ENCODE results near the gene MPHOSPH9.

GRCh38 chr12:123171967-123172366 is 61.0 kb downstream of the MPHOSPH9 start:
- TF ChIP-seq CTCF (IDR thresholded peaks at IDR 0.05; ENCODE audit: low read depth, low read length, missing input control) (no peak), TAF1 (conservative IDR thresholded peaks at IDR 0.05) (no peak), FOXA1 (IDR thresholded peaks at IDR 0.05) (no peak), JUND (IDR thresholded peaks at IDR 0.05) (no peak), EGR1 (IDR thresholded peaks at IDR 0.05; ENCODE audit: low read depth in 2 of 2) (no peak), GABPA (IDR thresholded peaks at IDR 0.05 in 1 of 2, conservative IDR thresholded peaks at IDR 0.05 in 1 of 2) (no peak), YY1 (IDR thresholded peaks at IDR 0.05) (no peak), RAD21 (IDR thresholded peaks at IDR 0.05) (no peak), RXRA (IDR thresholded peaks at IDR 0.05) (no peak)
- TF ChIP-seq, protein P1, sequence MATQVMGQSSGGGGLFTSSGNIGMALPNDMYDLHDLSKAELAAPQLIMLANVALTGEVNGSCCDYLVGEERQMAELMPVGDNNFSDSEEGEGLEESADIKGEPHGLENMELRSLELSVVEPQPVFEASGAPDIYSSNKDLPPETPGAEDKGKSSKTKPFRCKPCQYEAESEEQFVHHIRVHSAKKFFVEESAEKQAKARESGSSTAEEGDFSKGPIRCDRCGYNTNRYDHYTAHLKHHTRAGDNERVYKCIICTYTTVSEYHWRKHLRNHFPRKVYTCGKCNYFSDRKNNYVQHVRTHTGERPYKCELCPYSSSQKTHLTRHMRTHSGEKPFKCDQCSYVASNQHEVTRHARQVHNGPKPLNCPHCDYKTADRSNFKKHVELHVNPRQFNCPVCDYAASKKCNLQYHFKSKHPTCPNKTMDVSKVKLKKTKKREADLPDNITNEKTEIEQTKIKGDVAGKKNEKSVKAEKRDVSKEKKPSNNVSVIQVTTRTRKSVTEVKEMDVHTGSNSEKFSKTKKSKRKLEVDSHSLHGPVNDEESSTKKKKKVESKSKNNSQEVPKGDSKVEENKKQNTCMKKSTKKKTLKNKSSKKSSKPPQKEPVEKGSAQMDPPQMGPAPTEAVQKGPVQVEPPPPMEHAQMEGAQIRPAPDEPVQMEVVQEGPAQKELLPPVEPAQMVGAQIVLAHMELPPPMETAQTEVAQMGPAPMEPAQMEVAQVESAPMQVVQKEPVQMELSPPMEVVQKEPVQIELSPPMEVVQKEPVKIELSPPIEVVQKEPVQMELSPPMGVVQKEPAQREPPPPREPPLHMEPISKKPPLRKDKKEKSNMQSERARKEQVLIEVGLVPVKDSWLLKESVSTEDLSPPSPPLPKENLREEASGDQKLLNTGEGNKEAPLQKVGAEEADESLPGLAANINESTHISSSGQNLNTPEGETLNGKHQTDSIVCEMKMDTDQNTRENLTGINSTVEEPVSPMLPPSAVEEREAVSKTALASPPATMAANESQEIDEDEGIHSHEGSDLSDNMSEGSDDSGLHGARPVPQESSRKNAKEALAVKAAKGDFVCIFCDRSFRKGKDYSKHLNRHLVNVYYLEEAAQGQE (IDR thresholded peaks at IDR 0.05) = no peak
- TF ChIP-seq, protein P2, sequence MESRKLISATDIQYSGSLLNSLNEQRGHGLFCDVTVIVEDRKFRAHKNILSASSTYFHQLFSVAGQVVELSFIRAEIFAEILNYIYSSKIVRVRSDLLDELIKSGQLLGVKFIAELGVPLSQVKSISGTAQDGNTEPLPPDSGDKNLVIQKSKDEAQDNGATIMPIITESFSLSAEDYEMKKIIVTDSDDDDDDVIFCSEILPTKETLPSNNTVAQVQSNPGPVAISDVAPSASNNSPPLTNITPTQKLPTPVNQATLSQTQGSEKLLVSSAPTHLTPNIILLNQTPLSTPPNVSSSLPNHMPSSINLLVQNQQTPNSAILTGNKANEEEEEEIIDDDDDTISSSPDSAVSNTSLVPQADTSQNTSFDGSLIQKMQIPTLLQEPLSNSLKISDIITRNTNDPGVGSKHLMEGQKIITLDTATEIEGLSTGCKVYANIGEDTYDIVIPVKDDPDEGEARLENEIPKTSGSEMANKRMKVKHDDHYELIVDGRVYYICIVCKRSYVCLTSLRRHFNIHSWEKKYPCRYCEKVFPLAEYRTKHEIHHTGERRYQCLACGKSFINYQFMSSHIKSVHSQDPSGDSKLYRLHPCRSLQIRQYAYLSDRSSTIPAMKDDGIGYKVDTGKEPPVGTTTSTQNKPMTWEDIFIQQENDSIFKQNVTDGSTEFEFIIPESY (IDR thresholded peaks at IDR 0.05) = no peak
- TF ChIP-seq, protein P3, sequence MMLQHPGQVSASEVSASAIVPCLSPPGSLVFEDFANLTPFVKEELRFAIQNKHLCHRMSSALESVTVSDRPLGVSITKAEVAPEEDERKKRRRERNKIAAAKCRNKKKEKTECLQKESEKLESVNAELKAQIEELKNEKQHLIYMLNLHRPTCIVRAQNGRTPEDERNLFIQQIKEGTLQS (IDR thresholded peaks at IDR 0.05) = no peak

Data from liver (tissue), 3 donors.